Endodermal cell (in vitro differentiated cells): ENCODE results near the gene HMMR. TPM values are rescaled to one million over a fixed set of nuclear protein-coding genes. Genes with fewer than 3 reads are reported as not detected.

Source experiments
- DNase-seq: peaks from one replicate; pipeline ENCODE4 v3.0.0-alpha.2; 2017
- H3K27ac ChIP-seq: 2 replicates; pipeline ENCODE4 v1.5.1; 2013; ENCODE audit warnings: mild to moderate bottlenecking, low read depth, low read length, moderate library complexity
- H3K27me3 ChIP-seq: 2 replicates; pipeline ENCODE4 v1.6.1; 2013; ENCODE audit warnings: mild to moderate bottlenecking, low read length, moderate library complexity; ENCODE audit not compliant: insufficient read depth, control insufficient read depth, poor library complexity, severe bottlenecking
- H3K36me3 ChIP-seq: 2 replicates; pipeline ENCODE4 v1.7.0; 2013; ENCODE audit warnings: mild to moderate bottlenecking, low read length, moderate library complexity; ENCODE audit not compliant: control insufficient read depth, insufficient read depth
- H3K4me1 ChIP-seq: one replicate; pipeline ENCODE4 v1.7.0; 2013; ENCODE audit warnings: low read length; ENCODE audit not compliant: control insufficient read depth, insufficient read depth
- H3K4me3 ChIP-seq: 2 replicates; pipeline ENCODE4 v1.5.1; 2013; ENCODE audit warnings: mild to moderate bottlenecking, low read length, moderate library complexity
- H3K9ac ChIP-seq: 2 replicates; pipeline ENCODE4 v1.6.1; 2013; ENCODE audit warnings: mild to moderate bottlenecking, low read length, moderate library complexity; ENCODE audit not compliant: poor library complexity, severe bottlenecking; ENCODE audit errors: extremely low read depth
- H3K9me3 ChIP-seq: 2 replicates; pipeline ENCODE4 v1.6.1; 2013; ENCODE audit warnings: mild to moderate bottlenecking, low read length, moderate library complexity; ENCODE audit not compliant: control insufficient read depth
- H3K27ac Mint-ChIP-seq: 2 replicates; pipeline ENCODE4 v1.8.0; 2020; ENCODE audit warnings: mixed read lengths
- H3K27me3 Mint-ChIP-seq: 2 replicates; pipeline ENCODE4 v1.8.0; 2021; ENCODE audit warnings: mild to moderate bottlenecking, mixed read lengths; ENCODE audit not compliant: insufficient read depth
- H3K36me3 Mint-ChIP-seq: 2 replicates; pipeline ENCODE4 v1.8.0; 2020; ENCODE audit warnings: low read depth, mixed read lengths
- H3K4me1 Mint-ChIP-seq: 2 replicates; pipeline ENCODE4 v1.8.0; 2020; ENCODE audit warnings: mixed read lengths
- H3K4me3 Mint-ChIP-seq: 2 replicates; pipeline ENCODE4 v1.8.0; 2020; ENCODE audit warnings: mild to moderate bottlenecking, moderate library complexity, mixed read lengths
- H3K9me3 Mint-ChIP-seq: 2 replicates; pipeline ENCODE4 v1.8.0; 2020; ENCODE audit warnings: mild to moderate bottlenecking, mixed read lengths
- WGBS, 2 experiments: methylation state at CpG; one replicate each; pipeline versions ENCODE4 v1.1.5 to v1.1.7; 2013; ENCODE audit warnings: missing lambda C conversion rate in 2 of 2, mixed read lengths in 1 of 2; ENCODE audit not compliant: insufficient coverage in 1 of 2, insufficient read length in 1 of 2; 5-methylcytosine and 5-hydroxymethylcytosine counted together
- total RNA-seq, 2 donors: library from RNA; stranded (reverse); fragmentation: NEBNext Ultra II Directional in 1 of 2; extraction: Animal tissue kit (Norgen Biotek cat#: 25700) in 1 of 2; gene quantifications; 2 replicates in 1 of 2; 3 replicates in 1 of 2; pipeline ENCODE4 v1.2.1, GENCODE V29; 2021
- TF ChIP-seq, protein P1 (sequence below): fragments of 200-600 bp; sonication (generic); conservative IDR thresholded peaks from 2 replicates; pipeline ENCODE4 v1.5.0; 2021; ENCODE audit warnings: antibody characterized with exemption, mild to moderate bottlenecking

HMMR gene
- total RNA-seq, 2 donors from 2014 or later = 36.9 to 63.7 TPM

DNA sequence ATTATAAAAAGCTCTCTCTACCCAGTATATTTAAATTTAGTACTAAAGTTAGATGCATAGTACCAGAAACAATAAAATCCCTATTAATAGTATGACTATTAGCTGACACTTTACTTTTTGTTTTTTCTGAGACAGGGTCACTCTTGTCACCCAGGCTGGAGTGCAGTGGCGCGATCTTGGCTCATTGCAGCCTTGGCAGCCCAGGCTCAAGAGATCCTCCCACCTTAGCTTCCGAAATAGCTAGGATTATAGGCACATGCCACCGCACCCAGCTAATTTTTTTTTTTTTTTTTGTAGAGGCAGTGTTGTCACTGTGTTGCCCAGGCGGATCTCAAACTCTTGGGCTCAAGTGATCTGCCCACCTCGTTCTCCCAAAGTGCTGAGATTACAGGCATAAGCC, 15.1 kb upstream of the HMMR start:
- no peak overlapping the region for H3K4me3 Mint-ChIP-seq
- TF ChIP-seq, protein P1, sequence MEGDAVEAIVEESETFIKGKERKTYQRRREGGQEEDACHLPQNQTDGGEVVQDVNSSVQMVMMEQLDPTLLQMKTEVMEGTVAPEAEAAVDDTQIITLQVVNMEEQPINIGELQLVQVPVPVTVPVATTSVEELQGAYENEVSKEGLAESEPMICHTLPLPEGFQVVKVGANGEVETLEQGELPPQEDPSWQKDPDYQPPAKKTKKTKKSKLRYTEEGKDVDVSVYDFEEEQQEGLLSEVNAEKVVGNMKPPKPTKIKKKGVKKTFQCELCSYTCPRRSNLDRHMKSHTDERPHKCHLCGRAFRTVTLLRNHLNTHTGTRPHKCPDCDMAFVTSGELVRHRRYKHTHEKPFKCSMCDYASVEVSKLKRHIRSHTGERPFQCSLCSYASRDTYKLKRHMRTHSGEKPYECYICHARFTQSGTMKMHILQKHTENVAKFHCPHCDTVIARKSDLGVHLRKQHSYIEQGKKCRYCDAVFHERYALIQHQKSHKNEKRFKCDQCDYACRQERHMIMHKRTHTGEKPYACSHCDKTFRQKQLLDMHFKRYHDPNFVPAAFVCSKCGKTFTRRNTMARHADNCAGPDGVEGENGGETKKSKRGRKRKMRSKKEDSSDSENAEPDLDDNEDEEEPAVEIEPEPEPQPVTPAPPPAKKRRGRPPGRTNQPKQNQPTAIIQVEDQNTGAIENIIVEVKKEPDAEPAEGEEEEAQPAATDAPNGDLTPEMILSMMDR = no peak
- no peak for DNase-seq
- 98% methylated on average over 5 of the region's 6 CpGs; no CpG with 5 or more reads in 1 of the 2 experiments for whole genome bisulfite sequencing, 2 experiments
- no peaks in the 10 kb centered on the region for H3K9me3 Mint-ChIP-seq
- no peak overlapping the region for H3K27ac ChIP-seq
- H3K9ac ChIP-seq = no peak overlapping the region
- peaks cover 87% of the 10 kb centered on the region for H3K36me3 Mint-ChIP-seq
- H3K36me3 ChIP-seq = peaks cover 88% of the 10 kb centered on the region
- no peaks in the 10 kb centered on the region for H3K27me3 Mint-ChIP-seq
- H3K4me3 ChIP-seq = no peak overlapping the region
- no peaks in the 10 kb centered on the region for H3K27me3 ChIP-seq
- H3K9me3 ChIP-seq = no peaks in the 10 kb centered on the region
- H3K4me1 Mint-ChIP-seq = peaks cover 9% of the 10 kb centered on the region
- H3K27ac Mint-ChIP-seq = no peak overlapping the region
- H3K4me1 ChIP-seq = peaks cover 2% of the 10 kb centered on the region

DNA sequence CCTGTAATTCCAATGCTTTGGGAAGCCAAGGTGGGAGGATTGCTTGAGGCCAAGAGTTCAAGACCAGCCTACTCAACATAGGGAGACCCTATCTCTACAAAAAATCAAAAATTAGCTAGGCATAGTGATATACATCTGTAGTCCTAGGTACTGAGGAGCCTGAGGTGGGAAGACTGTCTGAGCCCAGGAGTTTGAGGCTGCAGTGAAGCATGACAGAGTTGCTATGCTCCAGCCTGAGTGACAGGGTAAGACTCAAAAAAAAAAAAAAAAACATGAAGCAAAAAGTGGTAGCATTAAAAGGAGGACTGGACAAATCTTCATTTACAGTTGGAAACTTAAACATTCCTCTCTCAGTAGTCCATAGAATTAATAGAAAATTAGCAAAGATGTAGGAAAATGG, 13.2 kb upstream of the HMMR start:
- H3K27me3 Mint-ChIP-seq = no peaks in the 10 kb centered on the region
- TF ChIP-seq, protein P1 = no peak
- H3K36me3 ChIP-seq = peaks cover 82% of the 10 kb centered on the region
- H3K27ac Mint-ChIP-seq = peak overlapping the region; percentile 68
- H3K36me3 Mint-ChIP-seq = peaks cover 79% of the 10 kb centered on the region
- H3K9me3 ChIP-seq = no peaks in the 10 kb centered on the region
- no peaks in the 10 kb centered on the region for H3K27me3 ChIP-seq
- H3K9ac ChIP-seq = no peak overlapping the region
- no peak overlapping the region for H3K4me3 Mint-ChIP-seq
- DNase-seq = no peak
- H3K4me3 ChIP-seq = no peak overlapping the region
- H3K4me1 Mint-ChIP-seq = no peaks in the 10 kb centered on the region
- no peaks in the 10 kb centered on the region for H3K4me1 ChIP-seq
- H3K9me3 Mint-ChIP-seq = no peaks in the 10 kb centered on the region
- no peak overlapping the region for H3K27ac ChIP-seq

GRCh38 chr5:163447875-163448274, 12.6 kb upstream of the HMMR start:
- Histone ChIP-seq H3K27me3 (no peaks in the 10 kb centered on the region), H3K36me3 (peaks cover 80% of the 10 kb centered on the region), H3K4me3 (no peak overlapping the region), H3K9ac (no peak overlapping the region), H3K4me1 (no peaks in the 10 kb centered on the region), H3K9me3 (no peaks in the 10 kb centered on the region), H3K27ac (no peak overlapping the region)
- Mint-ChIP-seq H3K9me3 (no peaks in the 10 kb centered on the region), H3K36me3 (peaks cover 76% of the 10 kb centered on the region), H3K27me3 (no peaks in the 10 kb centered on the region), H3K4me3 (no peak overlapping the region), H3K4me1 (peaks cover 3% of the 10 kb centered on the region), H3K27ac (no peak overlapping the region)
- no peak for DNase-seq
- WGBS, 2 experiments = 85 to 100% methylated on average over 1 to 3 of the region's 3 CpGs
- TF ChIP-seq, protein P1 = no peak
